Myocyte (in vitro differentiated cells): ENCODE data around the gene ZFP36L1. TPM values are rescaled to one million over a fixed set of nuclear protein-coding genes. Genes with fewer than 3 reads are reported as not detected.

Experiments
- DNase-seq: peaks from one replicate; pipeline ENCODE4 v3.0.0-alpha.2; 2012; ENCODE audit warnings: low read depth
- total RNA-seq: library from RNA; depleted of rRNA; stranded (reverse); fragments of >200 nt; gene quantifications from 2 replicates; pipeline ENCODE4 v1.2.3, GENCODE V29; 2014

ZFP36L1 gene
- total RNA-seq, 1 donor from 2014 or later = 260 TPM

GRCh38 chr14:68784978-68785533, 7.8 kb downstream of the ZFP36L1 start:
- no peak for DNase-seq

- DNase-seq = peak; percentile 77
These were observed 8.5 kb downstream of the ZFP36L1 start for GRCh38 chr14:68784226-68784910.

- DNase-seq = no peak
These were observed 9.2 kb downstream of the ZFP36L1 start for GRCh38 chr14:68783408-68784225.

GRCh38 chr14:68782091-68782981, 10.5 kb downstream of the ZFP36L1 start:
- no peak for DNase-seq

GRCh38 chr14:68781161-68782021, 11.5 kb downstream of the ZFP36L1 start:
- DNase-seq = no peak

GRCh38 chr14:68780358-68781160, 12.3 kb downstream of the ZFP36L1 start:
- peak; percentile 84 for DNase-seq

- peak; percentile 96 for DNase-seq
These were observed 13.0 kb downstream of the ZFP36L1 start for GRCh38 chr14:68779761-68780323.

- no peak for DNase-seq
These were observed 15.2 kb downstream of the ZFP36L1 start for GRCh38 chr14:68777644-68778043.

GRCh38 chr14:68775614-68776126, 17.2 kb downstream of the ZFP36L1 start:
- no peak for DNase-seq

- peak; percentile 94 for DNase-seq
These were observed 17.9 kb downstream of the ZFP36L1 start for GRCh38 chr14:68774771-68775613.

- no peak for DNase-seq
These were observed 20.0 kb downstream of the ZFP36L1 start for GRCh38 chr14:68772761-68773381.

GRCh38 chr14:68771631-68772030, 21.2 kb downstream of the ZFP36L1 start:
- DNase-seq = no peak

- DNase-seq = no peak
These were observed 22.1 kb downstream of the ZFP36L1 start for GRCh38 chr14:68770553-68771286.

- DNase-seq = no peak
These were observed 22.8 kb downstream of the ZFP36L1 start for GRCh38 chr14:68770051-68770450.

GRCh38 chr14:68768316-68768715, 24.6 kb downstream of the ZFP36L1 start:
- DNase-seq = no peak

GRCh38 chr14:68767248-68767645, 25.6 kb downstream of the ZFP36L1 start:
- DNase-seq = no peak
